ENCODE results near the gene PPIL6.

GRCh38 chr6:109460161-109460829 is 19.9 kb upstream of the PPIL6 start:
- TF ChIP-seq EZH2 (IDR thresholded peaks at IDR 0.05; ENCODE audit: insufficient read depth, poor library complexity, severe bottlenecking) (no peak), EZH2phosphoT487 (IDR thresholded peaks at IDR 0.05; ENCODE audit: insufficient read depth, low read depth) (no peak)
